ENCODE results near the gene ZNF285.

ZNF285 gene

GRCh38 chr19:44374789-44375188, 26.6 kb downstream of the ZNF285 start:
- TF ChIP-seq, protein P1, sequence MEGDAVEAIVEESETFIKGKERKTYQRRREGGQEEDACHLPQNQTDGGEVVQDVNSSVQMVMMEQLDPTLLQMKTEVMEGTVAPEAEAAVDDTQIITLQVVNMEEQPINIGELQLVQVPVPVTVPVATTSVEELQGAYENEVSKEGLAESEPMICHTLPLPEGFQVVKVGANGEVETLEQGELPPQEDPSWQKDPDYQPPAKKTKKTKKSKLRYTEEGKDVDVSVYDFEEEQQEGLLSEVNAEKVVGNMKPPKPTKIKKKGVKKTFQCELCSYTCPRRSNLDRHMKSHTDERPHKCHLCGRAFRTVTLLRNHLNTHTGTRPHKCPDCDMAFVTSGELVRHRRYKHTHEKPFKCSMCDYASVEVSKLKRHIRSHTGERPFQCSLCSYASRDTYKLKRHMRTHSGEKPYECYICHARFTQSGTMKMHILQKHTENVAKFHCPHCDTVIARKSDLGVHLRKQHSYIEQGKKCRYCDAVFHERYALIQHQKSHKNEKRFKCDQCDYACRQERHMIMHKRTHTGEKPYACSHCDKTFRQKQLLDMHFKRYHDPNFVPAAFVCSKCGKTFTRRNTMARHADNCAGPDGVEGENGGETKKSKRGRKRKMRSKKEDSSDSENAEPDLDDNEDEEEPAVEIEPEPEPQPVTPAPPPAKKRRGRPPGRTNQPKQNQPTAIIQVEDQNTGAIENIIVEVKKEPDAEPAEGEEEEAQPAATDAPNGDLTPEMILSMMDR (conservative IDR thresholded peaks at IDR 0.05; ENCODE audit: control insufficient read depth, insufficient read depth, low read depth, low read length): no peak
- H3K4me3 ChIP-seq (ENCODE audit: control insufficient read depth, low read depth, low read length): no peak overlapping the region
- DNase-seq (ENCODE audit: low read depth): no peak

GRCh38 chr19:44371815-44372480, 29.5 kb downstream of the ZNF285 start:
- no peak for DNase-seq (ENCODE audit: low read depth)
- H3K4me3 ChIP-seq (ENCODE audit: control insufficient read depth, low read depth, low read length): no peak overlapping the region
- TF ChIP-seq, protein P1 (conservative IDR thresholded peaks at IDR 0.05; ENCODE audit: control insufficient read depth, insufficient read depth, low read depth, low read length): no peak

DNA sequence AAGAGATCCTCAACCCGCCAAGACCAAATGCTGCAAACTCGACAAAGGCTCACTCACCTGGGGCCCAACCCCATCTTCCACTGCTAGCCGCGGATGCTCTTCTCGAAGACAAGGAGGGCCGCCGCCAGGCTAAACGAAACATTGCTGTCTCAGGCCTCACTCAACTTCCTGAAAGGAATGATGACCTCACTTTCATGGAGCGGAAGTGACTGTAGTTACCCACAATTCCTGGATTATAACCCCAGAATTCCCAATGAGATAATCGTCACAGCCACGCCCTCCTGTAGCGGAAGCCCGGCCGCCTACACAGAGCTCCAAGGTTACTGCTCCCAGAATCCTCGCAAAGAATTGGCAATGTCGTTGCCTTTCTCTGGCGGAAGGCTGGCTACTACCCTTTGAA, 34.4 kb downstream of the ZNF285 start:
- TF ChIP-seq, protein P1 (conservative IDR thresholded peaks at IDR 0.05; ENCODE audit: control insufficient read depth, insufficient read depth, low read depth, low read length): no peak
- peak; percentile 45 for DNase-seq (ENCODE audit: low read depth)
- no peak overlapping the region for H3K4me3 ChIP-seq (ENCODE audit: control insufficient read depth, low read depth, low read length)

- TF ChIP-seq, protein P1 (conservative IDR thresholded peaks at IDR 0.05; ENCODE audit: control insufficient read depth, insufficient read depth, low read depth, low read length): no peak
- H3K4me3 ChIP-seq (ENCODE audit: control insufficient read depth, low read depth, low read length): peak within 1 kb of the TSS; percentile 87
- peak; percentile 91 for DNase-seq (ENCODE audit: low read depth)
These were observed 44.9 kb downstream of the ZNF285 start, which contains the start of gene ZNF112 for GRCh38 chr19:44356383-44357111. Gene ZNF112 (minus strand): TSS chr19:44356680. CDS start chr19:44340539, 16,141 bp downstream.

DNA sequence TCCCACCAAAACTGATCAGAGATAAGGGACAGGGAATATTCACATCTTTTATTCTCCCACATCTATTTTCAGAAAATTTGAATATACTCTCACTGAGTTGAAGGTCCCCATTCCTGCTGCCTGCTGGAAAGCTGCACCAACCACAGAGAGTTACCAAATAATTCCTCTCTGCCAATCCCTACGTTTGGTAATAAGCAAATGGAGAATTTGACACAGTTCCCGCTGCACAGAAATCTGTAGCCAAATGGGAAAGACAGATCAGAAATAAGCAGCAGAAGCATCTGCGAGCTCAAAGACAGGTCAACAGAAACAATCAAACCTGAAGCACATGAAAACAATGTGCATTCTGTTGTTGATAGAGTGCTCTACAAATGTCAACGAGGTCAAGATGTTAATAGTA, 54.9 kb downstream of the ZNF285 start:
- DNase-seq (ENCODE audit: low read depth): no peak
- no peak overlapping the region for H3K4me3 ChIP-seq (ENCODE audit: control insufficient read depth, low read depth, low read length)
- TF ChIP-seq, protein P1 (conservative IDR thresholded peaks at IDR 0.05; ENCODE audit: control insufficient read depth, insufficient read depth, low read depth, low read length): no peak

DNA sequence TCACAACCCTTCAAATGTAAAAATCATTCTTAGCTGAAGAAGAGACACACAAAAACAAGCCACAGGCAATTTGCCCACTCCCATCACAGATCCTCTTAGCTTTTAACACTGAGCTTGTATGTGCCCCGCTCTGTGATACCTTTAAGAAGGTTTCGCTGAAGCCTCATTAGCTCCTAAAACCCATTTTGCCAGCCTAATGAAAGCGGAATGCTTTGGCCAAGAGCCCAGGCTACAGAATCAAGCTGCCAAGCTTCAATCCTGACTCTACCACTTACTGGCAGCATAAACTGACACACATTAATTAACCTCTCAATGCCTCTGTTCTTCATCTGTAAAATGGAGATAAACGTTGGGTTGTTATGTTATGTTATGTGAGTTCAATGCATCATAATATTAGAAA, 55.4 kb downstream of the ZNF285 start:
- TF ChIP-seq, protein P1 (conservative IDR thresholded peaks at IDR 0.05; ENCODE audit: control insufficient read depth, insufficient read depth, low read depth, low read length): no peak
- DNase-seq (ENCODE audit: low read depth): no peak
- no peak overlapping the region for H3K4me3 ChIP-seq (ENCODE audit: control insufficient read depth, low read depth, low read length)
